SK-N-SH (cell line): Measurements from ENCODE around the gene EPB41L1. TPM values are rescaled to one million over a fixed set of nuclear protein-coding genes. Genes with fewer than 3 reads are reported as not detected.

Source experiments
- CTCF ChIA-PET: fragments of 300-600, 350-600 bp; formaldehyde crosslinking; extraction: SDS; loops from one replicate; lab custom pipeline; 2021; lab: Yijun Ruan, JAX
- POLR2A ChIA-PET: fragments of 350-600 bp; sonication (Branson Sonifier 250); formaldehyde crosslinking; extraction: SDS; loops from one replicate; lab custom pipeline; 2020; ENCODE audit warnings: antibody characterized with exemption, inconsistent platforms; lab: Yijun Ruan, JAX
- DNase-seq: peaks from one replicate; pipeline ENCODE4 v3.0.0; 2012
- H2AFZ ChIP-seq: fragments of 200-600 bp; sonication (generic); 2 replicates; pipeline ENCODE4 v1.8.1; 2016; ENCODE audit warnings: antibody characterized with exemption, mild to moderate bottlenecking, low read depth
- H3F3A ChIP-seq: fragments of 200-600 bp; sonication (generic); replicated peaks from 2 replicates; pipeline ENCODE3; 2016; ENCODE audit warnings: antibody characterized with exemption, mild to moderate bottlenecking; ENCODE audit not compliant: insufficient read depth
- H3K27ac ChIP-seq, 2 experiments: fragments of 200-500 bp in 1 of 2; fragments of 200-600 bp in 1 of 2; sonication (Bioruptor generic) in 1 of 2; sonication (generic), shearing (Covaris generic) in 1 of 2; 2 replicates each; pipeline versions ENCODE4 v1.5.1 to v1.6.1; 2014 to 2016; ENCODE audit warnings: low read depth in 2 of 2, inconsistent platforms in 1 of 2, low read length in 1 of 2, mild to moderate bottlenecking in 1 of 2, mixed read lengths in 1 of 2
- H3K27me3 ChIP-seq: fragments of 200-600 bp; sonication (generic), shearing (Covaris generic); 2 replicates; pipeline ENCODE4 v1.6.1; 2016; ENCODE audit warnings: mixed run types; ENCODE audit not compliant: insufficient read depth
- H3K36me3 ChIP-seq, 2 experiments: fragments of 200-500 bp in 1 of 2; fragments of 200-600 bp in 1 of 2; sonication (Bioruptor generic) in 1 of 2; sonication (generic) in 1 of 2; replicated peaks in 1 of 2; 2 replicates each; pipeline versions ENCODE3 to v1.5.1; 2014 to 2016; ENCODE audit warnings: low read length in 1 of 2, mild to moderate bottlenecking in 1 of 2; ENCODE audit not compliant: insufficient read depth in 2 of 2, control insufficient read depth in 1 of 2
- H3K4me1 ChIP-seq, 2 experiments: fragments of 200-500 bp in 1 of 2; fragments of 200-600 bp in 1 of 2; sonication (Bioruptor generic) in 1 of 2; sonication (generic), shearing (Covaris generic) in 1 of 2; 2 replicates each; pipeline versions ENCODE4 v1.5.1 to v1.6.1; 2014 to 2016; ENCODE audit warnings: low read depth in 1 of 2, low read length in 1 of 2, mixed run types in 1 of 2; ENCODE audit not compliant: insufficient read depth in 2 of 2, control insufficient read depth in 1 of 2
- H3K4me2 ChIP-seq: fragments of 200-600 bp; sonication (generic), shearing (Covaris generic); 2 replicates; pipeline ENCODE4 v1.6.1; 2017; ENCODE audit warnings: mixed run types
- H3K4me3 ChIP-seq, 2 experiments: fragments of 200-500 bp in 1 of 2; fragments of 200-600 bp in 1 of 2; sonication (Bioruptor generic) in 1 of 2; sonication (generic), shearing (Covaris generic) in 1 of 2; 2 replicates each; pipeline versions ENCODE4 v1.5.1 to v1.8.1; 2014 to 2016; ENCODE audit warnings: low read depth in 2 of 2, inconsistent platforms in 1 of 2, low read length in 1 of 2, mild to moderate bottlenecking in 1 of 2, mixed read lengths in 1 of 2, moderate library complexity in 1 of 2
- H3K79me2 ChIP-seq: fragments of 200-600 bp; sonication (generic); 2 replicates; pipeline ENCODE4 v1.8.1; 2017; ENCODE audit warnings: mild to moderate bottlenecking; ENCODE audit not compliant: insufficient read depth
- H3K9ac ChIP-seq: fragments of 200-600 bp; sonication (generic); 2 replicates; pipeline ENCODE4 v1.6.1; 2017; ENCODE audit warnings: mixed run types
- H3K9me2 ChIP-seq: fragments of 200-600 bp; sonication (generic); 2 replicates; pipeline ENCODE4 v1.6.1; 2017; ENCODE audit warnings: mixed run types
- H3K9me3 ChIP-seq: fragments of 200-600 bp; sonication (generic); 2 replicates; pipeline ENCODE4 v1.6.1; 2017; ENCODE audit warnings: mixed run types, mild to moderate bottlenecking, moderate library complexity
- H4K20me1 ChIP-seq: fragments of 200-600 bp; sonication (generic); 2 replicates; pipeline ENCODE4 v1.6.1; 2017; ENCODE audit warnings: mild to moderate bottlenecking, mixed run types; ENCODE audit not compliant: insufficient read depth
- FOSL2 ChIP-seq: IDR thresholded peaks from 2 replicates; pipeline ENCODE4 v1.4.0; 2012; ENCODE audit warnings: low read depth, mild to moderate bottlenecking, moderate library complexity, borderline replicate concordance
- FOXJ3 ChIP-seq: sonication (generic); formaldehyde crosslinking; IDR thresholded peaks from 2 replicates; pipeline ENCODE4 v1.5.1; 2020; ENCODE audit warnings: mild to moderate bottlenecking, missing genetic modification reagents
- MAX ChIP-seq: IDR thresholded peaks from 2 replicates; pipeline ENCODE4 v1.4.0; 2012; ENCODE audit warnings: low read depth
- MEF2A ChIP-seq: IDR thresholded peaks from 2 replicates; pipeline ENCODE4 v1.4.0; 2012; ENCODE audit warnings: low read depth, borderline replicate concordance
- NRF1 ChIP-seq: IDR thresholded peaks from 2 replicates; pipeline ENCODE4 v1.6.1; 2012; ENCODE audit warnings: low read depth, mild to moderate bottlenecking, low read length
- PBX3 ChIP-seq: IDR thresholded peaks from 2 replicates; pipeline ENCODE4; 2012
- RAD21 ChIP-seq: IDR thresholded peaks from 2 replicates; pipeline ENCODE4 v1.6.1; 2012; ENCODE audit warnings: mild to moderate bottlenecking, low read length
- RCOR1 ChIP-seq: fragments of 150-350 bp; IDR thresholded peaks from 2 replicates; pipeline ENCODE4 v1.6.1; 2017; ENCODE audit warnings: antibody characterized with exemption, low read length
- REST ChIP-seq: IDR thresholded peaks from 2 replicates; pipeline ENCODE4 v1.6.1; 2012; ENCODE audit warnings: mild to moderate bottlenecking, low read depth, low read length, moderate library complexity
- SIN3A ChIP-seq: IDR thresholded peaks from 2 replicates; pipeline ENCODE4 v1.6.1; 2012; ENCODE audit warnings: low read depth, mild to moderate bottlenecking, low read length, moderate library complexity, borderline replicate concordance
- SMC3 ChIP-seq: IDR thresholded peaks from 2 replicates; pipeline ENCODE4 v1.6.1; 2012; ENCODE audit warnings: low read depth, low read length, improper control_type of control experiment
- TAF1 ChIP-seq: IDR thresholded peaks from 2 replicates; pipeline ENCODE4 v1.6.1; 2012; ENCODE audit warnings: low read depth, mild to moderate bottlenecking, low read length, moderate library complexity, borderline replicate concordance
- WGBS: methylation state at CpG from one replicate; pipeline ENCODE4 v1.1.6; 2017; ENCODE audit warnings: low lambda C conversion rate; 5-methylcytosine and 5-hydroxymethylcytosine counted together
- polyA plus RNA-seq, 3 experiments: library from polyadenylated mRNA; depleted of rRNA; stranded (reverse); fragments of >200 nt; gene quantifications; 2 replicates each; pipeline ENCODE4 v1.2.3, GENCODE V29; 2012

The EPB41L1 gene
- polyA plus RNA-seq, 1 of the 3 experiments (the other 2 are of a cell fraction) = 26.1 TPM

- TF ChIP-seq FOSL2 (peak; percentile 38; the same call in 1 of the 2 replicates), TAF1 (no peak), RCOR1 (no peak), PBX3 (0 out of 2 replicates have a peak, but pooled peaks have one; percentile 3), NRF1 (peak; percentile 53)
- H2AFZ ChIP-seq = peak overlapping the region; percentile 91
- no peaks in the 10 kb centered on the region for H3K9me3 ChIP-seq
- peaks cover 10% of the 10 kb centered on the region for H3F3A ChIP-seq
- POLR2A ChIA-PET = no interaction called here
- H3K9ac ChIP-seq = peak overlapping the region; percentile 71; the same call in 1 of the 2 replicates
- peaks cover 12% of the 10 kb centered on the region; the same call in 1 of the 2 replicates for H3K79me2 ChIP-seq
- 25% methylated on average over 8 of the region's 43 CpGs for WGBS
- no peaks in the 10 kb centered on the region for H3K27me3 ChIP-seq
- H3K4me3 ChIP-seq = peak overlapping the region; percentile 88 to 89
- no peaks in the 10 kb centered on the region for H3K36me3 ChIP-seq
- peak overlapping the region; percentile 97 for H3K4me2 ChIP-seq
- DNase-seq = peak; percentile 98
- H3K4me1 ChIP-seq = peaks cover 0 to 31% of the 10 kb centered on the region in 2 experiments; a peak in 2 of 4 replicates
- CTCF ChIA-PET = interaction anchor here (0.6 to 23.2 kb wide), 4 partner anchors 44 to 161 kb away, joined by 3 to 560 read pairs (median 112); no protein-coding TSS in a partner anchor
- H4K20me1 ChIP-seq = peaks cover 15% of the 10 kb centered on the region
- H3K9me2 ChIP-seq = no peaks in the 10 kb centered on the region
- peak overlapping the region; percentile 8 to 50; a peak in 2 of 4 replicates for H3K27ac ChIP-seq
These were observed 522 bp upstream of the EPB41L1 start for GRCh38 chr20:36153736-36154699.

- no peak for TF ChIP-seq SIN3A
- Histone ChIP-seq H2AFZ (0 out of 2 replicates have a peak overlapping the region, but pooled peaks have one; percentile 94), H3K36me3 (no peaks in the 10 kb centered on the region), H3K4me1 (peaks cover 0 to 25% of the 10 kb centered on the region in 2 experiments; a peak in 2 of 4 replicates), H3K4me3 (peak overlapping the region; percentile 88 to 89), H3K9ac (peak overlapping the region; percentile 74; the same call in 1 of the 2 replicates), H3F3A (peaks cover 10% of the 10 kb centered on the region), H3K79me2 (peaks cover 12% of the 10 kb centered on the region; the same call in 1 of the 2 replicates), H3K27me3 (no peaks in the 10 kb centered on the region), H3K4me2 (peak overlapping the region; percentile 97), H3K9me3 (no peaks in the 10 kb centered on the region), H3K27ac (no peak overlapping the region; a peak in 1 of 4 replicates), H3K9me2 (no peaks in the 10 kb centered on the region), H4K20me1 (peaks cover 15% of the 10 kb centered on the region)
- DNase-seq = no peak
- ChIA-PET CTCF (interaction anchor here (0.9 to 11.1 kb wide), 24 partner anchors 8 to 421 kb away, joined by 3 to 178 read pairs (median 6); partner anchors contain the start of gene SCAND1), POLR2A (no interaction called here)
- 57% methylated on average over 3 of the region's 8 CpGs for WGBS
These were observed 1.1 kb downstream of the EPB41L1 start for GRCh38 chr20:36155629-36155971.

GRCh38 chr20:36155991-36156390 is 1.5 kb downstream of the EPB41L1 start:
- Histone ChIP-seq H3K9ac (no peak overlapping the region), H4K20me1 (peaks cover 15% of the 10 kb centered on the region), H3K4me2 (peak overlapping the region; percentile 97), H3K4me3 (no peak overlapping the region), H3K27ac (no peak overlapping the region; a peak in 1 of 4 replicates), H2AFZ (no peak overlapping the region), H3K27me3 (no peaks in the 10 kb centered on the region), H3K9me2 (no peaks in the 10 kb centered on the region), H3K36me3 (no peaks in the 10 kb centered on the region), H3K9me3 (no peaks in the 10 kb centered on the region), H3F3A (peaks cover 10% of the 10 kb centered on the region), H3K79me2 (peaks cover 12% of the 10 kb centered on the region; the same call in 1 of the 2 replicates), H3K4me1 (peaks cover 0 to 25% of the 10 kb centered on the region in 2 experiments; a peak in 2 of 4 replicates)
- CTCF ChIA-PET = interaction anchor here (0.5 to 11.1 kb wide), 34 partner anchors 9 to 421 kb away, joined by 3 to 178 read pairs (median 6); partner anchors contain the start of gene SCAND1
- WGBS = no CpG with 5 or more reads among the region's 4 CpGs
- POLR2A ChIA-PET = interaction anchor here (0.7 kb wide), 1 partner anchor 44 kb away, joined by 3 read pairs; no protein-coding TSS in a partner anchor
- no peak for DNase-seq
- TF ChIP-seq RAD21 (no peak), MAX (no peak), REST (no peak), MEF2A (no peak), FOXJ3 (CRISPR knock-in tag) (no peak), SMC3 (no peak)
